AG10803 (cell line): Measurements from ENCODE around the gene EHBP1.
A peak's percentile ranks its signal among the peaks of the same experiment; 100 is the strongest.

Experiments
- DNase-seq: peaks from one replicate; pipeline ENCODE4 v3.0.0; 2010; ENCODE audit warnings: low read depth
- H3K4me3 ChIP-seq: 2 replicates; pipeline ENCODE4 v1.5.1; 2011; ENCODE audit warnings: mild to moderate bottlenecking, low read length, control low read depth
- CTCF ChIP-seq: conservative IDR thresholded peaks from 2 replicates; pipeline ENCODE4 v1.5.1; 2011; ENCODE audit warnings: mild to moderate bottlenecking, low read length, control low read depth, inconsistent platforms

The EHBP1 gene

GRCh38 chr2:62803961-62804360 is 98.4 kb downstream of the EHBP1 start:
- H3K4me3 ChIP-seq, result no peak overlapping the region
- TF ChIP-seq CTCF, result no peak
- no peak for DNase-seq

- no peak overlapping the region for H3K4me3 ChIP-seq
- no peak for TF ChIP-seq CTCF
- no peak for DNase-seq
Measured at GRCh38 chr2:62806231-62806630, 100.7 kb downstream of the EHBP1 start.

GRCh38 chr2:62808554-62808953 is 103.0 kb downstream of the EHBP1 start:
- no peak overlapping the region for H3K4me3 ChIP-seq
- no peak for DNase-seq
- TF ChIP-seq CTCF, result no peak

- TF ChIP-seq CTCF, result no peak
- no peak overlapping the region for H3K4me3 ChIP-seq
- no peak for DNase-seq
Measured at GRCh38 chr2:62811086-62811485, 105.6 kb downstream of the EHBP1 start.

GRCh38 chr2:62811972-62812371 is 106.5 kb downstream of the EHBP1 start:
- no peak overlapping the region for H3K4me3 ChIP-seq
- TF ChIP-seq CTCF, result no peak
- DNase-seq, result no peak

- no peak overlapping the region for H3K4me3 ChIP-seq
- no peak for DNase-seq
- TF ChIP-seq CTCF, result no peak
Measured at GRCh38 chr2:62812921-62813825, 107.7 kb downstream of the EHBP1 start.

- no peak overlapping the region for H3K4me3 ChIP-seq
- peak; percentile 83 for DNase-seq
- TF ChIP-seq CTCF, result no peak
Measured at GRCh38 chr2:62814123-62814522, 108.6 kb downstream of the EHBP1 start.
